ENCODE data around the gene ITPKB. TPM values are rescaled to one million over a fixed set of nuclear protein-coding genes. Genes with fewer than 3 reads are reported as not detected.
A peak's percentile ranks its signal among the peaks of the same experiment; 100 is the strongest.
"Not testable (repeated sequence)": the region's sequence is repeated elsewhere in the genome, so short reads cannot be mapped to it uniquely, and the experiment has no call there.

The ITPKB gene
- total and polyA plus RNA-seq, 9 donors = 11.3 to 43.2 (median 20.1) TPM

GRCh38 chr1:226641671-226642231, 97.3 kb downstream of the ITPKB start:
- H3K36me3 ChIP-seq = no peaks in the 10 kb centered on the region
- H3K27me3 ChIP-seq = no peaks in the 10 kb centered on the region
- peaks cover 13% of the 10 kb centered on the region for H3K4me1 ChIP-seq (ENCODE audit: insufficient read depth)
- WGBS, 3 donors = 91 to 97% (median 93%) methylated on average over 23 of the region's 23 CpGs
- no peaks in the 10 kb centered on the region for H3K9me3 ChIP-seq
- H3K27ac ChIP-seq = peak overlapping the region in 1 of 2 donors; percentile 20
- intact Hi-C loops (cut with DNase I) = loop anchor here in 1 of 4 donors (10.0 kb wide), 1 partner anchor 93 kb away; the partner anchor contains the start of gene ITPKB
- no peak overlapping the region for H3K4me3 ChIP-seq
- TF ChIP-seq, protein P1, sequence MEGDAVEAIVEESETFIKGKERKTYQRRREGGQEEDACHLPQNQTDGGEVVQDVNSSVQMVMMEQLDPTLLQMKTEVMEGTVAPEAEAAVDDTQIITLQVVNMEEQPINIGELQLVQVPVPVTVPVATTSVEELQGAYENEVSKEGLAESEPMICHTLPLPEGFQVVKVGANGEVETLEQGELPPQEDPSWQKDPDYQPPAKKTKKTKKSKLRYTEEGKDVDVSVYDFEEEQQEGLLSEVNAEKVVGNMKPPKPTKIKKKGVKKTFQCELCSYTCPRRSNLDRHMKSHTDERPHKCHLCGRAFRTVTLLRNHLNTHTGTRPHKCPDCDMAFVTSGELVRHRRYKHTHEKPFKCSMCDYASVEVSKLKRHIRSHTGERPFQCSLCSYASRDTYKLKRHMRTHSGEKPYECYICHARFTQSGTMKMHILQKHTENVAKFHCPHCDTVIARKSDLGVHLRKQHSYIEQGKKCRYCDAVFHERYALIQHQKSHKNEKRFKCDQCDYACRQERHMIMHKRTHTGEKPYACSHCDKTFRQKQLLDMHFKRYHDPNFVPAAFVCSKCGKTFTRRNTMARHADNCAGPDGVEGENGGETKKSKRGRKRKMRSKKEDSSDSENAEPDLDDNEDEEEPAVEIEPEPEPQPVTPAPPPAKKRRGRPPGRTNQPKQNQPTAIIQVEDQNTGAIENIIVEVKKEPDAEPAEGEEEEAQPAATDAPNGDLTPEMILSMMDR (IDR thresholded peaks at IDR 0.05) = no peak
- DNase-seq = peak in 1 of 5 donors; percentile 19

- DNase-seq = peak in 2 of 5 donors; percentile 8 to 12
- no peak overlapping the region for H3K4me3 ChIP-seq
- intact Hi-C loops (cut with DNase I) = loop anchor here in 1 of 4 donors (10.0 kb wide), 1 partner anchor 94 kb away; the partner anchor contains the start of gene ITPKB
- H3K27ac ChIP-seq = no peak overlapping the region
- WGBS, 3 donors = 92 to 93% (median 93%) methylated on average over 23 of the region's 23 CpGs
- H3K27me3 ChIP-seq = no peaks in the 10 kb centered on the region
- no peaks in the 10 kb centered on the region for H3K9me3 ChIP-seq
- H3K36me3 ChIP-seq = no peaks in the 10 kb centered on the region
- H3K4me1 ChIP-seq (ENCODE audit: insufficient read depth) = peaks cover 13% of the 10 kb centered on the region
- TF ChIP-seq, protein P1 (IDR thresholded peaks at IDR 0.05) = no peak
Observed at GRCh38 chr1:226640321-226641136, 98.6 kb downstream of the ITPKB start.

- H3K27me3 ChIP-seq = no peaks in the 10 kb centered on the region
- H3K4me3 ChIP-seq = no peak overlapping the region
- WGBS, 3 donors = 93 to 97% (median 93%) methylated on average over 18 of the region's 18 CpGs
- H3K4me1 ChIP-seq (ENCODE audit: insufficient read depth) = peaks cover 13% of the 10 kb centered on the region
- no peaks in the 10 kb centered on the region for H3K36me3 ChIP-seq
- peak in 2 of 5 donors; percentile 15 to 19 for DNase-seq
- no peak overlapping the region for H3K27ac ChIP-seq
- intact Hi-C loops (cut with DNase I) = loop anchor here in 3 of 4 donors (5.0 to 10.0 kb wide), 6 partner anchors 95 to 905 kb away; partner anchors contain the start of gene ITPKB (in 2 of the 3)
- TF ChIP-seq EP300 (IDR thresholded peaks at IDR 0.05) (no peak), POLR2A (IDR thresholded peaks at IDR 0.05) (no peak)
- TF ChIP-seq, protein P1 (IDR thresholded peaks at IDR 0.05) = no peak
- H3K9me3 ChIP-seq = no peaks in the 10 kb centered on the region
Observed at GRCh38 chr1:226639631-226640061, 99.4 kb downstream of the ITPKB start.

DNA sequence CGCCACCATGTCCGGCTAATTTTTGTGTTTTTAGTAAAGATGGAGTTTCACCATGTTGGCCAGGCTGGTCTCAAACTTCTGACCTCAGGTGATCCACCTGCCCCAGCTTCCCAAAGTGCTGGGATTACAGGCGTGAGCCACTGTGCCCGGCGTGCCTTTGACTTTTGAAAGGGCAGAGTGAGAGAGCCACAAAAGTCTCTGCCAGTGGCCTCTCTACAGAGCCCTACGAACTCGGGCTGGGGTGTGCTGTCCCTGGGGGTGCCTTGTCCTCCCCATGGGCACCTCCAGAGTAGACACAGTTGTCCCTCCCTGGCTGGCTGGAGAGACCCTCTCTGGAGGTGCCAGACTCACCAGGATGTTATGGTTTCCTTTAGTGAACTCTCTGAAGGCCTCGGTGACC, 99.9 kb downstream of the ITPKB start:
- 95 to 97% (median 96%) methylated on average over 8 of the region's 8 CpGs for WGBS, 3 donors
- not testable (repeated sequence) for H3K27ac ChIP-seq, H3K27me3 ChIP-seq, H3K36me3 ChIP-seq, H3K4me3 ChIP-seq, H3K9me3 ChIP-seq
- DNase-seq = peak in 2 of 5 donors; percentile 7 to 26
- peaks cover 13% of the 10 kb centered on the region for H3K4me1 ChIP-seq (ENCODE audit: insufficient read depth)
- intact Hi-C loops (cut with DNase I) = loop anchor here in 3 of 4 donors (5.0 to 10.0 kb wide), 5 partner anchors 98 to 906 kb away; partner anchors contain the start of gene ITPKB (in 1 of the 3)

Data from ovary (tissue), 9 donors.